Measurements from ENCODE around the gene RIPOR3.

DNA sequence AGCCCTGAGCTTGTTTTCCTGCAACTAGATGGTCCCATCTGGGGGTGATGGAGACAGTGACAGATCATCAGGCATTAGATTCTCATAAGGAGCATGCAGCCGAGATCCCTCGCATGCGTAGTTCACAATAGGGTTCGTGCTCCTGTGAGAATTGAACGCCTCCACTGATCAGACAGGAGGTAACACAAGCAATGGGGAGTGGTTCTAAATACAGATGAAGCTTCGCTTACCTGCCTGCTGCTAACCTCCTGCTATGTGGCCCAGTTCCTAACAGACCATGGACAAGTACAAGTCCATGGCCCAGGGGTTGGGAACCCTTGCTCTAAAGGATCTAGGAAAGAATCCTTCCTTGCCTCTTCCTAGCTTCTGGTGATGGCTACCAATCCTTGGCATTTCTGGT lies 42.7 kb downstream of the RIPOR3 start:
- TF ChIP-seq, protein P1, sequence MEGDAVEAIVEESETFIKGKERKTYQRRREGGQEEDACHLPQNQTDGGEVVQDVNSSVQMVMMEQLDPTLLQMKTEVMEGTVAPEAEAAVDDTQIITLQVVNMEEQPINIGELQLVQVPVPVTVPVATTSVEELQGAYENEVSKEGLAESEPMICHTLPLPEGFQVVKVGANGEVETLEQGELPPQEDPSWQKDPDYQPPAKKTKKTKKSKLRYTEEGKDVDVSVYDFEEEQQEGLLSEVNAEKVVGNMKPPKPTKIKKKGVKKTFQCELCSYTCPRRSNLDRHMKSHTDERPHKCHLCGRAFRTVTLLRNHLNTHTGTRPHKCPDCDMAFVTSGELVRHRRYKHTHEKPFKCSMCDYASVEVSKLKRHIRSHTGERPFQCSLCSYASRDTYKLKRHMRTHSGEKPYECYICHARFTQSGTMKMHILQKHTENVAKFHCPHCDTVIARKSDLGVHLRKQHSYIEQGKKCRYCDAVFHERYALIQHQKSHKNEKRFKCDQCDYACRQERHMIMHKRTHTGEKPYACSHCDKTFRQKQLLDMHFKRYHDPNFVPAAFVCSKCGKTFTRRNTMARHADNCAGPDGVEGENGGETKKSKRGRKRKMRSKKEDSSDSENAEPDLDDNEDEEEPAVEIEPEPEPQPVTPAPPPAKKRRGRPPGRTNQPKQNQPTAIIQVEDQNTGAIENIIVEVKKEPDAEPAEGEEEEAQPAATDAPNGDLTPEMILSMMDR (IDR thresholded peaks at IDR 0.05; ENCODE audit: low read depth, low read length) = no peak
- TF ChIP-seq EZH2phosphoT487 (IDR thresholded peaks at IDR 0.05; ENCODE audit: low read depth) = no peak

All from OCI-LY3 (cell line).